Inferior parietal cortex (tissue), 1 donor: Measurements from ENCODE around the gene ALDH18A1.

Source experiments
- DNase-seq: peaks from one replicate; pipeline ENCODE4 v3.0.0-alpha.2; 2016; ENCODE audit errors: extremely low spot score

Gene ALDH18A1

GRCh38 chr10:95579835-95580535 lies 76.5 kb downstream of the ALDH18A1 start:
- DNase-seq, result no peak

GRCh38 chr10:95579292-95579691 lies 77.2 kb downstream of the ALDH18A1 start:
- no peak for DNase-seq

GRCh38 chr10:95578619-95579018 lies 77.9 kb downstream of the ALDH18A1 start:
- DNase-seq, result no peak

- DNase-seq, result no peak
Observed at GRCh38 chr10:95574649-95575365, 81.7 kb downstream of the ALDH18A1 start.

GRCh38 chr10:95573964-95574604 lies 82.4 kb downstream of the ALDH18A1 start:
- no peak for DNase-seq

GRCh38 chr10:95573527-95573926 lies 83.0 kb downstream of the ALDH18A1 start:
- DNase-seq, result no peak

- DNase-seq, result no peak
Observed at GRCh38 chr10:95572131-95572820, 84.2 kb downstream of the ALDH18A1 start.

- DNase-seq, result no peak
Observed at GRCh38 chr10:95571390-95571789, 85.1 kb downstream of the ALDH18A1 start.

GRCh38 chr10:95569368-95569767 lies 87.1 kb downstream of the ALDH18A1 start:
- no peak for DNase-seq

- DNase-seq, result no peak
Observed at GRCh38 chr10:95567903-95568630, 88.4 kb downstream of the ALDH18A1 start.

- DNase-seq, result no peak
Observed at GRCh38 chr10:95566136-95566535, 90.4 kb downstream of the ALDH18A1 start.

- no peak for DNase-seq
Observed at GRCh38 chr10:95565336-95565735, 91.2 kb downstream of the ALDH18A1 start.

- no peak for DNase-seq
Observed at GRCh38 chr10:95564291-95564690, 92.2 kb downstream of the ALDH18A1 start.

GRCh38 chr10:95562341-95562965 lies 94.1 kb downstream of the ALDH18A1 start:
- DNase-seq, result no peak

GRCh38 chr10:95561864-95562177 lies 94.7 kb downstream of the ALDH18A1 start:
- no peak for DNase-seq

GRCh38 chr10:95561177-95561863 lies 95.2 kb downstream of the ALDH18A1 start, which contains the start of gene SORBS1:
SORBS1 (minus strand) TSS chr10:95561371; CDS start chr10:95441135, 120,236 bp downstream.
- peak; percentile 94 for DNase-seq

GRCh38 chr10:95560278-95561176 lies 96.0 kb downstream of the ALDH18A1 start:
- no peak for DNase-seq

- DNase-seq, result no peak
Observed at GRCh38 chr10:95559896-95560277, 96.6 kb downstream of the ALDH18A1 start.

- DNase-seq, result no peak
Observed at GRCh38 chr10:95559471-95559870, 97.0 kb downstream of the ALDH18A1 start.
